ENCODE data around the gene AKNA.

AKNA gene

DNA sequence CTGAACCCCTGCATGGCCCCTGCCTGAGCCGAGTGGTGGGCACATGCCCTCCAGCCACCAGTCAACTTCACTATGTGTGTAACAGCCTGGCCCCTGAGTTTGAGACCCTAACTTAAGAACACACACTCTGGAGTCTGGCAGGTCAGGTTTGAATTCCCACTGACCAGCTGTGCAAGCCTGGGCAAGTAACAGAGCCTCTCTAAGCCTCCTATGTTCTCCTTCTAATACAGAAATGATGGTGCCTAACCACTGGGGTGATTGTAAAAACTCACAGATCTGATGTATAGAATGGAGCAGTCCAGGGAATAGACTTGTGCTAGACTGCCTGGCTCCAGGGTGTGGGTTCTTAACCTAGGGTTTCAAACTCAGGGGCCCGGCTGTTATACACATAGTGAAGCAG, 16.7 kb upstream of the AKNA start:
- no peak overlapping the region for H3K27ac ChIP-seq
- no peak overlapping the region for H3K4me3 ChIP-seq
- no peak for DNase-seq (ENCODE audit: low spot score)
- TF ChIP-seq, protein P1, sequence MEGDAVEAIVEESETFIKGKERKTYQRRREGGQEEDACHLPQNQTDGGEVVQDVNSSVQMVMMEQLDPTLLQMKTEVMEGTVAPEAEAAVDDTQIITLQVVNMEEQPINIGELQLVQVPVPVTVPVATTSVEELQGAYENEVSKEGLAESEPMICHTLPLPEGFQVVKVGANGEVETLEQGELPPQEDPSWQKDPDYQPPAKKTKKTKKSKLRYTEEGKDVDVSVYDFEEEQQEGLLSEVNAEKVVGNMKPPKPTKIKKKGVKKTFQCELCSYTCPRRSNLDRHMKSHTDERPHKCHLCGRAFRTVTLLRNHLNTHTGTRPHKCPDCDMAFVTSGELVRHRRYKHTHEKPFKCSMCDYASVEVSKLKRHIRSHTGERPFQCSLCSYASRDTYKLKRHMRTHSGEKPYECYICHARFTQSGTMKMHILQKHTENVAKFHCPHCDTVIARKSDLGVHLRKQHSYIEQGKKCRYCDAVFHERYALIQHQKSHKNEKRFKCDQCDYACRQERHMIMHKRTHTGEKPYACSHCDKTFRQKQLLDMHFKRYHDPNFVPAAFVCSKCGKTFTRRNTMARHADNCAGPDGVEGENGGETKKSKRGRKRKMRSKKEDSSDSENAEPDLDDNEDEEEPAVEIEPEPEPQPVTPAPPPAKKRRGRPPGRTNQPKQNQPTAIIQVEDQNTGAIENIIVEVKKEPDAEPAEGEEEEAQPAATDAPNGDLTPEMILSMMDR (IDR thresholded peaks at IDR 0.05): no peak

DNA sequence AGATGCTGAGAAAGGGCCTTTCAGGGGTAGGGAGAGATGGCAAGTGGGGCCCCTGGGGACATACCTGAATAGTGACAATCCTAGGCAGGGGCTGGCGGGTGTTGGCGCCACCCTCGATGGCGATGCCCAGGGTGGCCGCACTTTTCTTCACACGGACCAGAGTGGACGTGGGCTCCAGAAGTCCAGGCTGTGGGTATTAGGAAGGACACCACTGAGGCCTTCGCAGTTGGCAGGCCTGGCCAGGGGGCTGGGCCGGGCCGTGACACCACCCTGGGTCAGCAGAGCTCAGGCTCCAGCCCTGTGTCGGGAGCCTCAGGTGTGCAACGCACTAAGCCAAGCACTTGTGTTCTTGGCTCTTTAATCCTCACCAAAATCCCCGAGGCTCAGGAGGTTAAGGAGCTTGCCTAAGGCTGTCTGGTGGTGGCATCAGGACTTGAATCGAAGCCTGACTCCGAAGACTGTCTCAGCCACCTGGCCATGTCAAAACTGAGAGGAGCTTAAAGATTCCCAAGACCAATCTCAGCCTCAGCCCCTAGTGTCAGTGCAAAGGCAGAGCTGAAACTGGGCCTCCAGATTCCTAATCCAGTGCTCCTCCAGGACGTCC, 15.5 kb upstream of the AKNA start:
- TF ChIP-seq, protein P1 (IDR thresholded peaks at IDR 0.05): no peak
- DNase-seq (ENCODE audit: low spot score): no peak
- no peak overlapping the region for H3K27ac ChIP-seq
- H3K4me3 ChIP-seq: no peak overlapping the region

DNA sequence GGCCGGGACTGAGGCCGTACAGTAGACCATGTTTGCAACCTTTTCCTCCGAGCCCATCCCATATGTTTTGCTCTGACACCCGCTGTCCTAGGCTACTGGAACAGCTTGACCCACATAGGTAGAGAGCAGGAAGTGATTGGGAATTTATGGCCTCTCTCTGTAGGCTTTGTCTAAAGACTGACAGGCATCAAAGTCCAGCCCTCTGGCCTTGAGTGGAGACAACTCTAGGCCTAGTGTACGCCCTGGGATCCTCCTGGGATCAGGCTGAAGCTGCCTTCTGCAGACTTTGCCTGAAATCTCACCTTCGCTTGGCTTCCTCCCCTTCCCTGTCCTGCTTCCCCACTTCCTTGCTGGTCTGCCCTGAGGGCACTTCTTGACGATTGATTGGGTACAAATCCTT, 13.6 kb upstream of the AKNA start:
- DNase-seq (ENCODE audit: low spot score): no peak
- H3K4me3 ChIP-seq: no peak overlapping the region

DNA sequence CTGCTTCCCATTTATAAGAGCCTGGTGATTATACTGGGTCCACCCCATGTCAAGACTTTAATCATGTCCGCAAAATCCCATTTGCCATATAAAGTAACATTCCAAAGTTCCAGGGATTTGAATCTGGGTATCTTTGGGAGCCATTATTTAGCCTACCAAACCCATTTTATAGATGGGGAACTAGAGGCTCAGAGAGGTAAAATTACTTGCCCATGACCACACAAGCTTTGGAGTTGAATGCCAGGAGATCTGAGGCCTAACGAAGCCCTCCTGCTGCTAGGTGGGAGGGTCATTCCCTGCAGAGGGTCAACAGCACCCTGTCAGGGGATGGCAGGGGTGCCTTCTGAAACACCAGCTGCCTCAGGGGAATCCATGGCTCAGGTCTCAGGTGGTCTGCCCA, 13.0 kb upstream of the AKNA start:
- Histone ChIP-seq H3K27ac (no peak overlapping the region), H3K4me3 (no peak overlapping the region)
- TF ChIP-seq, protein P1 (IDR thresholded peaks at IDR 0.05): no peak
- no peak for DNase-seq (ENCODE audit: low spot score)

More for the DNA sequence above, 13.6 kb upstream of the AKNA start:
- TF ChIP-seq, protein P1 (IDR thresholded peaks at IDR 0.05): no peak
- H3K27ac ChIP-seq: no peak overlapping the region

DNA sequence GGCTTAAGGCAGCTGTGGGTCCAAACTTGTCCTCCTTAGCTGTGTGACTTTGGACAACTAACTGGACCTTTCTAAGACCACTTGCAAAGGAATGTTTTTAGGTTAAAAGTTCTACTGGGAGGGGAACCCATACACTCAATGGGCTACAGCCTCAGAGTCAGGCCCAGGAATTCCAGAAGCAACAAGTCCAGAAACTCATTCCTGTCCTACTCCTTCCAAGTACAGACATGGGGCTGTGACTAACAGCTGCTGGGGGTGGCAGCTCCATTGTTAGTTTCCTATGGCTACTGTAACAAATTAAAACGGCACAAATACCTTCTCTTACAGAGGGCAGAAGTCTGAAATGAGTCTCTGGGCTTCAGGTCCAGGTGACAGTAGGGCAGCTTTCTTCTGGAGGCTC, 12.4 kb upstream of the AKNA start:
- TF ChIP-seq, protein P1 (IDR thresholded peaks at IDR 0.05): no peak
- Histone ChIP-seq H3K27ac (no peak overlapping the region), H3K4me3 (no peak overlapping the region)
- no peak for DNase-seq (ENCODE audit: low spot score)

DNA sequence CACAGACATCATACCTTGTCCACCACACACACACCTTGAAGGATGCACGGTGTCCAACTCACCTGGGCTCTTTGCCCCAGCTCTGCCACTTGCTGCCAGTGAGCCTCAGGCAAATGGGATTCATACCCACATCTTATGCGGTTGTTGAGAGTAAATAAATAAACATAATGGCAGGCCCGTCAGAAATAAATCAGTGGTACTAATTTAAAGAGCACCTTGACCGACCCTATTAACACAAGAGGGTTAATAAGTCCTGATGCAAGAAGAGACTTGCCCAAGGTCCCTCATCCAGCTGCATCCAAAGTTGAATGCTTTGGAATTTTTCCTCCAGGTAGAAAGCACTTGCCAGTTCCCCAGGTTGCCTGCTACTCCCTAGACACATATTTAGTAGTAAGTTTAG, 11.6 kb upstream of the AKNA start:
- TF ChIP-seq, protein P1 (IDR thresholded peaks at IDR 0.05): no peak
- DNase-seq (ENCODE audit: low spot score): no peak
- Histone ChIP-seq H3K4me3 (no peak overlapping the region), H3K27ac (no peak overlapping the region)

DNA sequence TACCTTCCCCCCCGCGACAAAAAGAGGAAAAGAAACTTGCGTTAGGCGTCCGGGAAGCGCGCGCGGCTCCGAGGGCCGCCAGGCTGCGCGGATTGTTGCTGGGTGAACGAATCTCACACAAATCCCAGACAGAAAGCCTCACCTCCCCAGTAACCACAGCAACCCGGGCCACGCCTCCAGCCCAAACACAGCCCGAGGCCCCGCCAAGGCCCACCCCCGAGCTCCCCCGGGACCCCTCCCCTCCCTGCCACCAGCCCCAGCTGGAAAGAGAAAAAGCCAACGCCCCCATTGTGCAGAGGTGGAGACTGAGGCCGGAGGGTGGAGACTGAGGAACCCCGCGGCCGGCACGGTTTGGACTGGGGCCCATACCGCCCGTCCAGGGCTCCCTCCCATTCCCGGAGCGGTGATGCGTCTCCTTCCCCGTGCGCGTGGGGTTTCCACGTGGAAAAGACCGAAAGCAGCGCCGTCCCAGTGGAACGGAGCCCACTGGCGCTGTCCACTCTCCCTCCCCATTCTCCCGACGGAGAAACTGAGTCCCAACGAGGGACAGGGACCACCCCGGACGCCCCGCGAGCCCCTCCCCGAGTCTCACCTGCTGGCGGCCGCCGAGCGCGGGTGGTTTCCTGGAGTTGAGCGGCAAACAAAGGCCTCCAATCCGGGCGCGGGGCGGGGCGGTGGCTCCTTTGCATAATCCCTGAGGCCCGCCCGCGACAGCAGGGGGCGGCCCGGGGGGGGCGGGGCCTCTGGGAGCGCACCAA, 10.2 kb upstream of the AKNA start:
- TF ChIP-seq, protein P1 (IDR thresholded peaks at IDR 0.05): no peak
- H3K4me3 ChIP-seq: peak overlapping the region; percentile 72
- H3K27ac ChIP-seq: peak overlapping the region; percentile 82 to 88
- peak; percentile 97 for DNase-seq (ENCODE audit: low spot score)

All from coronary artery (tissue), 2 donors.